Common myeloid progenitor, CD34-positive (primary cell): ENCODE data around the gene SIRT3.

Source experiments
- CTCF ChIA-PET: fragments of 350-600 bp; sonication (Branson Sonifier 250); formaldehyde crosslinking; loops from one replicate; lab custom pipeline; 2021; ENCODE audit warnings: antibody characterized with exemption; lab: Charles Lee
- POLR2A ChIA-PET: fragments of 350-600 bp; sonication (Branson Sonifier 250); formaldehyde crosslinking; loops from one replicate; lab custom pipeline; 2021; ENCODE audit warnings: antibody characterized with exemption; lab: Charles Lee
- DNase-seq, 3 donors: peaks; one replicate each; pipeline versions ENCODE4 v3.0.0 to v3.0.0-alpha.2; 2013
- H3K27ac ChIP-seq, 2 experiments: 1 replicate in 1 of 2; 2 replicates in 1 of 2; pipeline ENCODE4 v1.7.0; 2013; ENCODE audit warnings: inconsistent platforms in 2 of 2, low read length in 2 of 2, mild to moderate bottlenecking in 2 of 2, low read depth in 1 of 2, moderate library complexity in 1 of 2; ENCODE audit not compliant: severe bottlenecking in 2 of 2, insufficient read depth in 1 of 2, poor library complexity in 1 of 2
- H3K27me3 ChIP-seq, 5 experiments: replicated peaks in 2 of 5; 1 replicate in 3 of 5; 2 replicates in 2 of 5; pipeline versions ENCODE4 v1.6.1 to v1.7.0; 2013; ENCODE audit warnings: low read length in 4 of 5, mild to moderate bottlenecking in 2 of 5, moderate library complexity in 2 of 5, inconsistent platforms in 1 of 5; ENCODE audit not compliant: insufficient read depth in 5 of 5, control insufficient read depth in 4 of 5
- H3K36me3 ChIP-seq, 4 experiments: 1 replicate in 2 of 4; 2 replicates in 2 of 4; pipeline versions ENCODE4 v1.6.1 to v1.7.0; 2013; ENCODE audit warnings: low read length in 3 of 4, control low read depth in 1 of 4, mild to moderate bottlenecking in 1 of 4; ENCODE audit not compliant: control insufficient read depth in 4 of 4, insufficient read depth in 4 of 4
- H3K4me1 ChIP-seq, 4 experiments: 1 replicate in 3 of 4; 2 replicates in 1 of 4; pipeline versions ENCODE4 v1.6.1 to v1.7.1; 2013; ENCODE audit warnings: low read length in 3 of 4, mild to moderate bottlenecking in 3 of 4, control low read depth in 1 of 4, inconsistent platforms in 1 of 4, moderate library complexity in 1 of 4; ENCODE audit not compliant: control insufficient read depth in 4 of 4, insufficient read depth in 4 of 4; ENCODE audit errors: control extremely low read depth in 1 of 4
- H3K4me3 ChIP-seq, 7 experiments: 1 replicate in 4 of 7; 2 replicates in 3 of 7; pipeline versions ENCODE4 v1.5.1 to v1.7.0; 2013; ENCODE audit warnings: mild to moderate bottlenecking in 7 of 7, low read length in 6 of 7, moderate library complexity in 6 of 7, inconsistent platforms in 2 of 7, low read depth in 2 of 7, control low read depth in 1 of 7; ENCODE audit not compliant: insufficient read depth in 4 of 7, control insufficient read depth in 1 of 7; ENCODE audit errors: extremely low read depth in 1 of 7
- H3K9me3 ChIP-seq, 5 experiments: 1 replicate in 4 of 5; 2 replicates in 1 of 5; pipeline versions ENCODE4 v1.6.1 to v1.7.1; 2013; ENCODE audit warnings: low read length in 4 of 5, mild to moderate bottlenecking in 2 of 5, inconsistent platforms in 1 of 5, low read depth in 1 of 5, moderate library complexity in 1 of 5; ENCODE audit not compliant: control insufficient read depth in 4 of 5, insufficient read depth in 2 of 5; ENCODE audit errors: control extremely low read depth in 1 of 5
- WGBS: methylation state at CpG from one replicate; pipeline ENCODE4 v1.1.5; 2013; ENCODE audit not compliant: insufficient coverage; 5-methylcytosine and 5-hydroxymethylcytosine counted together

SIRT3 gene

DNA sequence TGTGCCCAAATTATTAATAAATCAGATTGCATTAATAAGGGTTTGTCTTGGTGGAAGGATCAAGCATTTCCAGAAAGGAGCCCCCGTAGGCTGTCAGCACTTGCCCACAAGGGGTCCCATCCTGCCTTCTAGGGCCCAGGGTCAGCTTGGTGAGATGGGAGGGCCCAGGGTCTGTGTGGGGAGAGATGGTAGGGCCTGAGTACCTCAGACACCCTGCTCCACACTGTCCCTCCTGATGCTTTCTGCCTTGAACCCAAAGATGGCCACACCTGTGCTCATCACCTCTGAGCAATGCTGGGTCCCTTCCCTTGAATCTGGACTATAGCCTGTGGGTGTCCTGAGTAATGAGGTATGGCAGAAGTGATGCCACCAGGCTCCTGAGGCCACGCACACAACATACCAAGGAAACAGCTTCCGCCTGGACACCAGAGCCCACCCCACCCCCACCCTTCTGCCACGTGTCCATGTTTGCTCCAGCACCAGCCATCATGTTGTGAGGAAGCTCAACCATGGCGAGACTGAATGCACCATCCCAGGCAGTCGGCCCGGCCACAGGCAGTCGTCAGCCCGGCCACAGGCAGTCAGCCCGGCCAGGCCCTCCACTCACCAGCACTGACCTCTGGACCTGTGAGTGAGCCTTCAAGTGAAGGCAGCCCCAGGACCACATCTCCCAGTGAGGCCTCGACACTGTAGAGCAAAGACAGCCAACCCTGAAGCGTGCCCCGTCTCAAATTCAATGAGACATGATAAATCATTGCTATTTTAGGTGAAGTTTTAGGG is 35.7 kb downstream of the SIRT3 start:
- POLR2A ChIA-PET = no interaction called here
- Histone ChIP-seq H3K27ac (no peak overlapping the region), H3K9me3 (no peaks in the 10 kb centered on the region), H3K4me3 (no peak overlapping the region), H3K36me3 (peaks cover 2 to 28% (median 17%) of the 10 kb centered on the region in 4 experiments), H3K27me3 (no peaks in the 10 kb centered on the region), H3K4me1 (peaks cover 8 to 39% (median 31%) of the 10 kb centered on the region in 4 experiments)
- 98% methylated on average over 10 of the region's 13 CpGs for WGBS
- CTCF ChIA-PET = interaction anchor here (0.6 to 1.5 kb wide), 2 partner anchors 249 to 384 kb away, joined by 3 read pairs; no protein-coding TSS in a partner anchor
- no peak for DNase-seq

- H3K36me3 ChIP-seq = peaks cover 0 to 21% (median 12%) of the 10 kb centered on the region in 4 experiments
- H3K4me1 ChIP-seq = peaks cover 8 to 38% (median 30%) of the 10 kb centered on the region in 4 experiments
- no peak overlapping the region for H3K27ac ChIP-seq
- H3K4me3 ChIP-seq = no peak overlapping the region
- CTCF ChIA-PET = interaction anchor here (1.5 to 1.6 kb wide), 2 partner anchors 59 to 249 kb away, joined by 3 to 4 read pairs; no protein-coding TSS in a partner anchor
- H3K9me3 ChIP-seq = no peaks in the 10 kb centered on the region
- DNase-seq = no peak
- 98% methylated on average over 5 of the region's 8 CpGs for WGBS
- H3K27me3 ChIP-seq = no peaks in the 10 kb centered on the region
- POLR2A ChIA-PET = no interaction called here
Measured at GRCh38 chr11:199782-200181, 36.4 kb downstream of the SIRT3 start.

DNA sequence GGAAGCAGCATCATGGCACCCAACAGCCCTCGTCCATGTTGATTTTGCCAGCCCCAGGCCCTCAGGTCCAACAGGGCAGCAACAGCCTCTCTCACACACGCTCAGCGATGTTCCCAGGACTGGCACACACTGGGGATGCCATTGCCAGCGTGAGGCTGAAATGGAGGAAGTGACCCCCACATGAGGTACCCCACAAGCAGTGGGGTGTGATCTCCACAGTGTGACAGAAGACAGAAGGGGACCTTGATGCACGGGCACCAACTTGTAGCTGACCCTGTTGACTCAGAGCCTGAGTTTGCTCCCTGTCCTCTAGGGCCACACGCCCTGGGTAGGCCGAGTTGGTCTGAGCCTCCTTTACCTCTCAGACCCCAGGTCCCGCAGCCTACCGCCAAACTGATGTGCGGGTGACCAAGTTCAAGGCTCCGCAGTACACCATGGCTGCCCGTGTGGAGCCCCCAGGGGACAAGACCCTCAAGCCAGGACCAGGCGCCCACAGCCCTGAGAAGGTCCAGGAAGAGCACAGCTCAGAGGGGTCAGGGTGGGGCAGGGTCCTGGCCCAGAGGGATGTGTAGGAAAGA is 37.0 kb downstream of the SIRT3 start:
- POLR2A ChIA-PET = no interaction called here
- CTCF ChIA-PET = interaction anchor here (1.5 to 1.6 kb wide), 2 partner anchors 59 to 250 kb away, joined by 3 to 4 read pairs; no protein-coding TSS in a partner anchor
- WGBS = 93% methylated on average over 13 of the region's 13 CpGs

GRCh38 chr11:198236-198806 is 37.8 kb downstream of the SIRT3 start:
- no peak overlapping the region for H3K4me3 ChIP-seq
- no peaks in the 10 kb centered on the region for H3K27me3 ChIP-seq
- ChIA-PET POLR2A (no interaction called here), CTCF (interaction anchor here (1.6 kb wide), 1 partner anchor 60 kb away, joined by 4 read pairs; no protein-coding TSS in a partner anchor)
- peaks cover 8 to 26% (median 21%) of the 10 kb centered on the region in 4 experiments for H3K4me1 ChIP-seq
- H3K27ac ChIP-seq = no peak overlapping the region
- no peak for DNase-seq
- H3K9me3 ChIP-seq = no peaks in the 10 kb centered on the region
- peaks cover 0 to 7% (median 4%) of the 10 kb centered on the region in 4 experiments for H3K36me3 ChIP-seq
- WGBS = over 99% methylated on average over 17 of the region's 21 CpGs

More for the DNA sequence above, 37.0 kb downstream of the SIRT3 start:
- no peak overlapping the region for H3K27ac ChIP-seq
- DNase-seq = no peak
- peaks cover 8 to 34% (median 28%) of the 10 kb centered on the region in 4 experiments for H3K4me1 ChIP-seq
- peaks cover 0 to 15% (median 7%) of the 10 kb centered on the region in 4 experiments for H3K36me3 ChIP-seq
- H3K27me3 ChIP-seq = no peaks in the 10 kb centered on the region
- H3K9me3 ChIP-seq = no peaks in the 10 kb centered on the region
- no peak overlapping the region for H3K4me3 ChIP-seq

DNA sequence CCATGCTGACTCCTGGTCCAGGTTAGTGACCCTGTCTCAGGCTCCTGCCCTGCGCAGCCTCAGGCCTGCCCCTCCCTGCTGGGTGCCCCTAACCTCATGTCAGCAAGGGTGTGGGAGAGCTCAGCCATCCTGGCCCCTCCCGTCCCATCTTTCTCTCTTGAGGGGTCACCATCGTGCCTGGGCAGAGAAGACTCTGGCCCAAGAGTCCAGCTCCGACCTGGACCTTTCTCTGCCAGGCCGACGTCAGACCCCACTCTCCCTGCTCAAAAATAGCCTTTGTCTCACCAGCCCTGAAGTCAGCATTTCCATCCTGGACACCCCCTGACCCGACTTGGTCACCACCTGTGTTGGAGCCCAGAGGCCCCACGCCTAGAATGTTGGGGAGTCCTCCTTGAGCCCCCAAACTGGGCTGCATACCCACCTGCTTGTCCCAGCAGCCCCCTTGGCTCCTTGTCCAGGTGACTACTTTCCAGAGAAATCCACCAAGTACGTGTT is 38.4 kb downstream of the SIRT3 start:
- Histone ChIP-seq H3K4me1 (peaks cover 3 to 21% (median 16%) of the 10 kb centered on the region in 4 experiments), H3K27ac (no peak overlapping the region), H3K4me3 (no peak overlapping the region), H3K27me3 (no peaks in the 10 kb centered on the region), H3K36me3 (peaks cover 0 to 6% (median 3%) of the 10 kb centered on the region in 4 experiments), H3K9me3 (no peaks in the 10 kb centered on the region)
- DNase-seq = no peak
- 94% methylated on average over 9 of the region's 9 CpGs for WGBS
- ChIA-PET POLR2A (no interaction called here), CTCF (no interaction called here)

DNA sequence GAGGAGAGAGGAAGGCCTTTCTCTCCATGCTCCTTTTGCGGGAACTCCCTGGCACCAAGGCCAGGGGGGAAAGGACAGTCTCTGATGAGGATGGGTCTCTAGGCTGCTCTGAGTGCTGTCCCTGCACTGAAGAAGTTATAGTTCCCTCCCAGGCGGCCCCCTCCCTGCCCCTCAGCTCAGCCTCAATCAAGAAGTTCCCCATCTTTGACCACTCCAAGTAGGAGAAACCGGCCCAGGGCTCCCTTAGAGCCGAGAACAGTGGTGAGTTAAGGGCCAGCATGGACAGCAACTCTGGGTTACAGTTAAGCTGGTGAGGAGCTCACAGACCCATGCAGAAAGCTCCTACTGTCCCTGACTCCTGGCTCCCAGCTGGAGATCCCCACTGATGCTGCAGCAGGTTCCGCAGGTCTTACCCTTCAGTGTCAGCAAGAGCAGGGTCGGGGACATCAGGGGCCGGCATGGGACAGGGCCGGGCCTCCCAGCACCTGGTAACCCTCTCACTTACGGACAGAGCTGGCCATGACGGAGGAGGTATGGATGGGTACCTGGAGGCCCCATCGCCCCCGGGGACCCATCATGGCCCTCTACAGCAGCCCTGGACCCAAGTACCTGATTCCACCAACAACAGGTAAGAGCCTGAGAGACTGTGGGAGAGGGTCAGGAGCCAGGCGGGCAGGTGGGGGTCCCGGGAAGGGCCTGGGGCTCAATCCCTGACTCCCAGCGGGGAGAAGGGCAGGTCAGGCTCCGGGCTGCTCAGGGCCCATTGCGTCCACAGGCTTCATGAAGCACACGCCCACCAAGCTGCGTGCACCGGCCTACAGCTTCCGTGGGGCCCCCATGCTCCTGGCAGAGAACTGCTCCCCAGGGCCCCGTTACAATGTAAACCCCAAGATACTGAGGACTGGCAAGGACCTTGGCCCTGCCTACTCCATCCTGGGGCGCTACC is 39.1 kb downstream of the SIRT3 start:
- 96% methylated on average over 19 of the region's 23 CpGs for WGBS
- POLR2A ChIA-PET = no interaction called here
- H3K36me3 ChIP-seq = peaks cover 0 to 6% (median 3%) of the 10 kb centered on the region in 4 experiments
- DNase-seq = no peak
- H3K4me3 ChIP-seq = no peak overlapping the region
- no peak overlapping the region for H3K27ac ChIP-seq
- CTCF ChIA-PET = interaction anchor here (0.8 to 1.1 kb wide), 2 partner anchors 41 to 53 kb away, joined by 3 read pairs; no protein-coding TSS in a partner anchor
- peaks cover 0 to 16% (median 9%) of the 10 kb centered on the region in 4 experiments for H3K4me1 ChIP-seq
- H3K27me3 ChIP-seq = no peaks in the 10 kb centered on the region
- no peaks in the 10 kb centered on the region for H3K9me3 ChIP-seq
